Measurements from ENCODE around the gene ZNF550.

The ZNF550 gene

DNA sequence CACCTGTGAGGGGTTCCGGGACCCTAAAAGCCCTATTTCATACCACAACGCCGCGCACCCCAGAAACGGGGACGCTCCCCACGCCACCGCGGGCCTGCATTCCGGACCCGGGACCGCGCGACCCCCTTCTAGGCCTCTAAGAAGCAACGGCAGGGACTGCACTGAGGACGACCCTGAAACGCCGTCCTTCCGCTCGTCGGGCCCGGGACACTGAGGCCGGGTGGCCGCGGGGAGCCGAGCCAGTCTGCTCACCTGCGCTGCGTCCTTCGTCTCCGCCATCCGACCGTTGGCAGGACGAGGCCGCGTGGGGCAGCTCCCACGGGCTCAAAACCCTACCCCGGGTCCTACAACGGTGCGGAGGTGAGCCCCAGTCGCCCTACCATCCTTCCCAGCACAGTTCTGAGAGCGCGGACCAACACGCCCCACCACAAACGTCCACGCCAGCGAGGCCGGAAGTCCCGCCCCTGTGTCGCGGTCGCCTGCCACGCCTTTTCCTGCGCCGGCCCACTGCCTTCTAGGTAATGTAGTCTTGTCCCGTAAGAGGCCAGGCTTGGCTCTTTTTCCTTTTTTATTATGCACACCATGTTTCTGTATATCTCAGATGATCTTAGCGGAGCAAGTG, at the start of gene ZNF550:
Gene ZNF550 (minus strand): TSS at position 460 of the 622 bp plus-strand sequence. CDS start 181 bp downstream, at position 279.
- peak; percentile 77 for DNase-seq (ENCODE audit: low spot score)

DNA sequence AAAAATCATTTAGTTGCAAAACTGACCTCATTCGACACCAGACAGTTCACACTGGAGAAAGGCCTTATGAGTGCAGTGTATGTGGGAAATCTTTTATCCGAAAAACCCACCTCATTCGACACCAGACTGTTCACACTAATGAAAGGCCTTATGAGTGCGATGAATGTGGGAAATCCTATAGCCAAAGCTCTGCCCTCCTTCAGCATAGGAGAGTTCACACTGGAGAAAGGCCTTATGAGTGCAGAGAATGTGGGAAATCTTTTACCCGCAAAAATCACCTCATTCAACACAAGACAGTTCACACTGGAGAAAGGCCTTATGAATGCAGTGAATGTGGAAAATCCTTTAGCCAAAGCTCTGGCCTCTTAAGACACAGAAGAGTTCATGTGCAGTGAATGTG, 47.3 kb upstream of the ZNF550 start:
- DNase-seq (ENCODE audit: low spot score) = no peak

DNA sequence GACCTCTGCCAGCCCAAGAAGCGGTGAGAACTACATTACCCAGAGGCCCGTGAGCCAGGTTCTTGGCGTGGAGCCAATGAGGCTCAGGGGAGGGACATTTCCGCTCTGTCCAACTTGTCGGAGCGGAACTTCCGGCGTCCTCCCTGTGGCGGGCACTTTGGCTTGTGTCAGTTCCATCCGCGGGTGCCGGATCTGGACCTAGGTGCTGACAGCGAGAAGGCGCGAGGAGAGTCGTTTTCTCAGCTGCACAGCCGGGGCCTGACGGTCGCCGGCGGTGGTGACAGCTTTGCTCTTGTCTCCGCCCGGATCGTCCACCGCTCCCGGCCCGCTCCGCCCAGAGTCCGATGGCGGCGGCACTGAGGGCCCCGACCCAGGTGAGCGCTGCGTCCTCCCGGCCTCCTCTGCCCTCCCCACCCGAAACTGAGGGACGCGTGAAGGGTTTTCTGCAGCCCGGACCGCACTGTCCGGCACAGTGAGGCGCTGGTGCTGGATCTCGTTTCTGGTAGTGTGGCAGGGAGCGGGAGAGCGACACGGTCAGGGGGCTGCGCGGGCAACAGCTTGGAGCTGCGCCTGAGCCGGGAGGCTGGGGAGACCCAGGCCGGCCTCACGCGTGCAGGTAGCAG, 40.2 kb upstream of the ZNF550 start, which contains the start of gene ZNF530:
Gene ZNF530 (plus strand): TSS at position 125 of the 623 bp plus-strand sequence. CDS start 4,461 bp downstream, outside the sequence.
- DNase-seq (ENCODE audit: low spot score) = peak; percentile 87

DNA sequence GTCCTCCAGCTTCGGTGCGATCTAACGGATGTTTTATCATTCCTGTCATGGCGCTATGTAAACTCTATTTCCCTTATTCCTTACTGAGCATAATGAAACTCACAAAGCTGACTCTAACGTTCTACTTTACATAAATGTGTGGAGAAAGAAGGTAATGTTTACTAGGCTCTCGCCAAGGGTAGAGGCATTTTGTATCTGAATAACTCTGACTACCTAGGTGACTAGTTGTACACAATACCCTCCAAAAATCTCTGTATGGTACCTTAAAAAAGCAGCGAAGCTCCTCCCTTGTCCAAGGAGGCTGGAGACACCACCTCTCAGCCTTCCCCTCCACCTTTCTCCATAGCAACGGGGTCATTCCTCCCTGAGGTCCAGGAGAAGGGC, 39.7 kb upstream of the ZNF550 start:
- DNase-seq (ENCODE audit: low spot score) = no peak

DNA sequence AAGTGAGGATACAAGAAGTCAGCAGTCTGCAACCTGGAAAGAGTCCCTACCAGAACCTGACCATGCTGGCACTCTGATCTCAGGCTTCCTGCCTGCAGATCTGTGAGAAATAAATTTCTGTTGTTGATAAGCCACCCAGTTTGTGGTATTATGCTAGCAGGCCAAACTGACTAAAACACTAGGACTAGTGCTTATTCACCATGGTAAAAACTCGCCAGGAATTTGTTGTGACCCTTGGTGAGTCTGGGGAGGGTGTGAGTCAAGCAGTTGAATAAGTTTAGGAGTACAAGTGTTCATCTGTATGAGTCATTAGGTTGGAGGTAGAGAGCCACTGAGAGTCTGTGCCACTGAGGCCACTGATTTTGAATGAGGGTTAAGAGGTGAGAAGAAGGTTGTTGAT, 27.9 kb upstream of the ZNF550 start:
- DNase-seq (ENCODE audit: low spot score) = no peak

DNA sequence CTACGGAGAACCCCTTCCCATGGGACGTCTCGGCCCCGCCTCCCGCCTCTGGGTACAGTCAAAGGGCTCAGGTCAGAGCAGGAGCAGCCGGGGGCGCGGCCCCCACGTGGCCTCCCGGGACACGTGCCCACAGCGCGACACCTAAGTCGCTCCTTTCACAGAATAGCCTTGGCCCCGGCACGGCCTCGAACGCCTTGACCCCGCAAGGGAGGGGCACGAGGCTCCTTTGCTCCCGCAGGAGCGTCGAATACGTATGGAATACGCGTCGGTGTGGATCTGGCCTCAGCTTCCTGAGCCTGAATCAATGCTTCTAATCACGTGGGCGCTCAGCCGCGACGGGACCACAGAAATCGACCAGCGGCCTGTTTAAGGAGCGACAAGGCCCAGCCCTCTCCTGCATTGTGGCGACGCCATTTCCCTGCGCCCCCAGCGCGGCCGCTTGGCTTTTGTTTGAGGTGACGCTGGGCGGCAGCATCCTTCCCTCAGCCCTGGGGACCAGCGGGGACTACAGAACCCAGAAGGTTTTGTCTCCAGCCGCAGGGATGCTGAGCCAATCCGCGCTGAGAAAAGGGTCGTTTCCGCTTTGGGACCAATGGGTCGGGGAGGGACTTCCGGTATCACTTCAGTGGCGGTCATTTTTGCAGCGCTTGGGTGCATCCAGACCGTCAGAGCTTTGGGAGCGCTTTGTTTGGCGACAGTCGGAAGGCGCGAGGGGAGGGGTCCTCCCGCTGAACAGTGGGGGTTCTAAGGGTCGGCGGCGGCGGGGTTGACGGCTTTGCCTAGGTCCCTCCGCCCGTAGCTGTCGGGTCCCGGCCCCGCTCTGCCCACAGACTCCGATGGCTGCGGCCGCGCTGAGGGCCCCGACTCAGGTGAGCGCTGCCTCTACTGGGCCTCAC, 24.1 kb upstream of the ZNF550 start, which contains the start of gene ZIK1:
Gene ZIK1 (plus strand): TSS at position 625 of the 896 bp plus-strand sequence. CDS start 212 bp downstream, at position 837.
- peak; percentile 95 for DNase-seq (ENCODE audit: low spot score)

DNA sequence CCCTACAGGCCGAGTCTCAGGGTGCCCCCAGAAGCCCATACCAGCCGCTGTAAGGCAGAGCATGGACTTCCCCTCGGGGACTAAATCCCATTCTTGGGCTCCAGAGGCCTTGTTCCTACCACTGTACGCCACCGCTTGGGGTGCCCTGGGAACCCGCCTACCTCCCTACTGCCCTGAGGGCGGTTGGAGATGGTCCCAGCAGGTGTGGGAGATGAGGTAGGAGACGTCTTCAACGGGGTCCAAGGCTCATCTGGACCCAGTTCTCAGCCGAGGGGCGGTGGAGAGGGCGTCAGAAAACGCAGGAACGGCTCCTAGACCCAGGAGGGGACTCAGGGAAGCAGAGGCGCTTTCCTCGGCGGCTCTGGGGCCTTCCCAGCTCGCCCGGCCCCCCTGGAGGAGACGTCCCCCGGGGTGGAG, 23.4 kb upstream of the ZNF550 start:
- DNase-seq (ENCODE audit: low spot score) = no peak

DNA sequence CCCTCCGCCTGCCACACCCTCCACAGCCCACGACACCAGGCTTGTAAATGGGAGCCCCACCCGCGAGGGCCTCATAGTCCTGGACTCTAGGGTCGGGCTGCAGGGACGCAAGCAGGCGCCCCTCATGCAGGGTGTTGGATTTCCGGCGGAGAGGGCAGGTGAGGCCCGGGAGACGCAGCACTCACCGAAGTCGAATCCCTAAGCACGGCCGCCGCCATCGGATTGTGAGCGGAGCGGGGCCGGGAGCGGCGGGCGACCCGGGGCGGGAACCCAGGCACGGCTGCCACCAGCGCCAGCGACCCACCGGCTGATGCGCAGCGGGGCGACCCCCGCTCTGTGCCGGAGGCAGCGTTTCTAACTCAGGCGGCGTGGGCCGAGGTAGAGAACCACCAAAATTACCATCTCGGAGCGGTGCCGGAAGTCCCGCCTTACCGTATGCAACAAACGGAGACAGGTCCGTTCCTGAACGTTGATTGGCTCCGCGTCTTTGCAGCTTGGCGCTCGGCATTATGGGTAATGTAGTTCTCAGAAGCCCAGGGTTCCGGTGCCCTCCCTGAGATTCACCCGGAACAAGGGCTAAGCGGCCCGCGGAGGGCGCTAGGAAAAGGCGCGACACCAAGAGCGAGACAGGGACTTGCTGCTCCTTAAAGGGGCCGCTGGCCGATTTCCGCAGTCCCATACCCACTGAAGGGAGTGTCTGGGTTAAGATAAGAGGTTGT, 19.0 kb upstream of the ZNF550 start, which contains the start of gene ZNF416:
Gene ZNF416 (minus strand): TSS at position 425 of the 719 bp plus-strand sequence. CDS start 207 bp downstream, at position 218.
- peak; percentile 98 for DNase-seq (ENCODE audit: low spot score)

DNA sequence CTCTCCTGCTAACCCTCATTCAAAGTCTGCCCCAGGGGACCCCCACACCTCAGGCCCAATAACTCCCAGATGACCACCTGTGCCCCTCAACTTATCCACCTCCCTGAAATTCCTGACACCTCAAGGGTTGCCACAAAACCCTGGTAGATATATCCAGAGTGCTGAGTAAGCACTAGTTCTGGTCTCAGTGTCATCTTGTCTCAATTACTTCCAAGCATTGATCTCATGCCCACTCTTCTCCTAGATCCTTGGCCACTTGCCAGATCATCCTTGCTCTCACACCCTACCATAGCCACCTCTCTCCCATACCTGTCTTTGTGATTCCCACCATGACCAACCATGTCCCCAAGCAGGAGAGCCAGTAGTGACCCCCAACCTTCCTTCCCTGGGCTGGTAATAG, 17.0 kb upstream of the ZNF550 start:
- DNase-seq (ENCODE audit: low spot score) = no peak

DNA sequence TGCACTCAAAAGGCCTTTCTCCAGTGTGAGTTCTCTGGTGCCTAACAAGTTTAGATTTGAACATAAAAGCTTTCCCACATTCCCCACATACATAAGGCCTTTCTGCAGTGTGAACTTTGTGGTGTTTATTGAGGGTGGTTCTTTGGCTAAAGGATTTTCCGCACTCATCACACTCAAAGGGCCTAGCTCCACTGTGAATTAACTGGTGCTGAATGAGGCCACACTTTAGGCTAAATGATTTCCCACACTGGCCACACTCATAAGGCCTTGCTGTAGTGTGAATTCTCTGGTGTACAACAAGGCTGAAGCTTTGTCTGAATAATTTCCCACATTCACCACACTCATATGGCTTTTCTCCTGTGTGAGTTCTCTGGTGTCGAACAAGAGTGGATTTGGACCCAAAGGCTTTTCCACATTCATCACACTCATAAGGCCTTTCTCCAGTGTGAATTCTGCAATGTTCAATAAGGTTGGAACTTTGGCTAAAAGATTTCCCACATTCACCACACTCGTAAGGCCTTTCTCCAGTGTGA, 12.8 kb upstream of the ZNF550 start:
- no peak for DNase-seq (ENCODE audit: low spot score)

DNA sequence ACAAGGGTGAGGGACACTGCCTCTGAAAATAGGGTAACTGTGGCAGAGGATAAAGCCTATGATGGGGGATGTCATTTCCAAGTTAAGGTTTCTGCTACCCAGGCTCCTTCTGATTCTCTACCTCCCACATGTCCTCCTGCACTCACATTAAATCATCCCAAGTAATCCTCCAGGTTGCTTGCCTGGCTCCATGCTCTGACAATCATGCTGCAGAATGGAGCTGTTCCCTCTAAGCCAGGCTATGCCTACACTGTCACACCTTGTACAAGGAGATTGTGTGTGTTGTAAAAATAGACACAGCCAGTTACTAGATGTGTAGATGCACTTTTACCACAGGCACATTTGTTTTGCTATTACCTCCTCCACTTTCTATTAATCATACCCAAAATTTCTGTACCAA, 11.0 kb upstream of the ZNF550 start:
- DNase-seq (ENCODE audit: low spot score) = no peak

DNA sequence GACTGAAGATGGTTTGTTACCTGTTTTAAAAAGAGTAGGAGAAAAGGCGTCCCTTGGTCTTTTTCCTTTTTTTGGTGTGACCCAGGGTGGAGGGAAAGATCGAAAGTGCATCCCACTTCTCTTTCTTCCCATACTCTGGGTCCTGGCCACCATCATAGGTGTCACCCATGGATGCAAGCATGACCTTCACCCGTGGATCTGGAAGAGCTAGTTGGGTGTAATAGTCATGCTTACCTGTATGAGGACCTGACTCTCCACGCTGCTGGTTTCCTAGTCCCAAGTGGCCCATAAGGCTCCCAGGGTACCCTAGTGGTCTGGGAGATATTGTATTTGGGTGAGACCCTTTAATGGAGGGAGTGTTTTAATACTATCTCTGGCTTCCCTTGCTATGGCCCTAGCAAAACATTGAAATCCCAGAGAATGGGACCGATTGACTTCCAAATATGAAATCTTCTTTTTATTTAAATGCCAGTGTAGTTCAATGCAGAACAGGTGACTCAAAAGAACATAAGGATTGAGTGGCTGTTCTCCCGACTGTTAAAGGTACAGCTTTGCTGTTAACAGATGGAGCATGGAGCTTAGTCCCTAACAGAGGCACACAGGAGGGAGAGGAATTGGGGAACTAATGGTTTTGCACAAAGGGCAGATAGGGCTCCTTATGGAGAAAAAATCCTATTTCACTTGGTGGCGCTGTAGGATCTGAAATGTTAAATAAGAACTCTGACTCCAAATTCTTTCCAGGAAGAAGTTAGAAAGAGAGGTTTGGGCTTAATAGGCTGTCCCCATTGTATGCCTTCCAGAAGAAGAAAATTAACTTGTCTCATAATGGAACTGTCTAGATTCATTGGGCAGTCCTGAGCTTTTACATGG, 7.0 kb upstream of the ZNF550 start:
- no peak for DNase-seq (ENCODE audit: low spot score)

DNA sequence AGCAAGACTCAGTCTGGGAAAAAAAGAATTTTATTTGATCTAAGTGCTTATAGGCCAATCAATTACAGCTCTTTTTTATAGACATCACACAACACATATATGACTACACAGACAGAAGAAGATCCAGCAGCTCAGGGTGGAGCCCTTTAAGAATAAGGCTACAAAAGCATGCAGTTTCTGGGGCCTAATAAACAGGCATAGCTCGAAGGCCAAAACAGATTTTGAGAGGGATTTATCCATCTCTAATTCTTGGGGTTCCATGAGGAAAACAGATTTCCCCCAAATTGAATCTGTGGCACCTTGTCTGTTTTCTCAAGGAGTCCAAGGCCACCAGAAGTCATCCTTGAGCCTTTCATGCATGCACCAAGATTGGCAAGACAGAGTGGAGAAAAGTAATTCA, 3.9 kb upstream of the ZNF550 start:
- no peak for DNase-seq (ENCODE audit: low spot score)

DNA sequence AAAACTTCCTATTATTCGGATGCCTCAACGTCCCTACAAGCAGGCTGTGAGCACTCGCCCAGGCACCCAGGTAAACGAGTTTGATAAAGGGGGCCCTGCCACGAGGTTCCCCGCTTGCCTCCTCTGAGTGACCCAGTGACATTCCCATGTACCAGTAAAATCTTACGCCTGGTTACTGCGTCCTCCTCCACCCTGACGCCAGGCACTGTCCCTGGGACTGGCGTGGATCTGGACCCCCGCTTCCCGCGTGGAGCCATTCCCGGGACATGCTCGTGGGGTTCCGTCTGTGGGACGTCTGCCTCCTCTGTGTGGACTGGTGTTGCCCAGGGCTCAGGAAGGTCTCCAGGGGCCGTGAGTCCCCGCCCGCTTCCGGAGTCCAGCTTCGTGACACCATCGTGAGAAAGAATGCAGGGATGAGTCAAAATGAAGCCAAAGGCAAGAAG, 407 bp upstream of the ZNF550 start:
- DNase-seq (ENCODE audit: low spot score) = no peak

DNA sequence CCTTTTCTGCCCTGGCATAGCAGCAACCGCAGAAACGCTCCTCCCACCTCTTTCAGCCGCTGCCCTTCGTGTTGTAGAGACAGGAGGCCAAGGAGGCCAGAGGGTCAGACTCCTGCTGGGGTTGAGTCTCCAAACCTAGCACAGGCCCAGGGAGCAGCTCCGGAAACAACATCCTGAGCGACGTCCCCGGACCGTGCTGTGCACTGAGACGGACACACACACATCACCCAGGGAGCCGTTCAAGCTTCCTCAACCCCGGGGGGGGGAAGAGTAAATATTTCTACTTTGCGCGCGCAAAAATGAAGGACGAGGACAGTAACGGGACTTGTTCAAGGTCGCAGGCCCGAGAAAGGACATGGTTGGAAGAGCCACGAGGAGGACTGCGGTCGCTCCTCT, 657 bp downstream of the ZNF550 start:
- no peak for DNase-seq (ENCODE audit: low spot score)

DNA sequence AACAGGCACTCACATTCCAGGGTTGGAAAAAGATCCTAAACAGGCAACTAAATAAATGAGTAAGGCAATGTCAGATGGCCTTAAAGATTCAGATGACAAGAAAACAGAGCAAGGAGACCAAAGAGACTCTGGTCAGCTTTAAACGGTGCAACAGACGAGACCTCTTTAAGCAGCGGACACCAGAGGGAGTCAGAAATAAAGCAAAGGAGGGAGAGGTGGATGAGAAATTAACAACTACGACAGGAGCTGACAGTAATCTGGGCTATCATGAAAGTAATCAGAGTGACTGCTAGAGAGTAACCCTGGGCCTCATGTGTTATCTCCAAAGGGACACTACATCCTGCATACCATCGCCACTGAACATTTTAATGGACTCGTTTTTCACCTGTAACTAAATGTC, 1.1 kb downstream of the ZNF550 start:
- DNase-seq (ENCODE audit: low spot score) = no peak

DNA sequence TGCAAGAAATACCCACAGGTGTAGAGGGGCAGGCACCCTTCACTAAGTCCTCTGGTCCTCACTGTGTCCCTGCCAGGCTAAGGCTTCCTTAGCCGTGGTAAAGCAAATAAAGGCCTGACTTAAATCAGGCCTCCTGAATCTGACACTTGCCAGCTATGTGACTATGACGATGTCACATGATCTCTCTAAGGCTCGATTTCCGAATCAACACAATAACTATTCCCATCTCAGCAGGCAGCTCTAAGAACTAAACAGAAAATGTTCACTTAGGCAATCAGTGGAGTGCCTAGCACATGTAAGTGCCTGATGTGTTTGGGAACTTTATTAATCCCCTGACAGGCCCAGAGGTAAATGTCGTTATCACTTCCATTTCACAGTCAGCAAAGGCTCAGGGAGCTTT, 2.0 kb downstream of the ZNF550 start:
- DNase-seq (ENCODE audit: low spot score) = no peak

DNA sequence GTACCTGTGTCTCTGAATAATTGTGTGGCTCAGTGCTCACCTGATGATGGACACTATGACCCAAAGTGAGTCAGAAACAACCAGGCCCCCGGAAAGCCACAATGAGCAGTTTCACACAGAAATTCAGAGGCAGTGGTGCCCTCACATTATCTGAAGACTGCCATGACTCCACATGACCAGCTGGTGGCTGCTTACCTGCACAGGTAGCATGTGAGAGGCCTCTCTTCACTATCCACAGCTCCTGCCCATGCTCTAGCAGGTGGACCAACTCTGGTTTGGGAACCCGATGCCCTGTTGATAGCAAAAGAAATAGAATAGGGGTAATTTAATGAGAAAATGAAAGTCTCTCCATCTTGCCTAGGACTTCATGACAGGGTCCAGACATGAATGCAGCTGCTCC, 7.2 kb downstream of the ZNF550 start:
- DNase-seq (ENCODE audit: low spot score) = no peak

DNA sequence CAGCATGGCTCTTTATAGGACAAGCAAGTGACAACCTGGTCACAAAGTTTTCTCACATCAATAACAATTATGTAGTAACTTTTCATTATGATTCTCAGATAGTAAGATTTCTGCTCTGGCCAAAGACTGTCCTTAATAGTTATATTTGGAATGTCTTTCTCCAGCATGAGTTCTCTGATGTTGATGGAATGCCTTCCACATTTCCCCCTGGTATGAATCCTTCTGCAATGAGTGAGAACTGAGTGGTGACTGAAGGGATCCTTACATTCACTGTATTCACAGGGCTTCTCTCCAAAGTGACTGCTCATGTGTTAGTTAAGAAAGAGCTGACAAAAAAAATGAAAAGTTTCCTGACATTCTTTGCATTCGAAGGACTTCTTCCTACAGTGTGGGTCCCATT, 13.2 kb downstream of the ZNF550 start:
- no peak for DNase-seq (ENCODE audit: low spot score)

DNA sequence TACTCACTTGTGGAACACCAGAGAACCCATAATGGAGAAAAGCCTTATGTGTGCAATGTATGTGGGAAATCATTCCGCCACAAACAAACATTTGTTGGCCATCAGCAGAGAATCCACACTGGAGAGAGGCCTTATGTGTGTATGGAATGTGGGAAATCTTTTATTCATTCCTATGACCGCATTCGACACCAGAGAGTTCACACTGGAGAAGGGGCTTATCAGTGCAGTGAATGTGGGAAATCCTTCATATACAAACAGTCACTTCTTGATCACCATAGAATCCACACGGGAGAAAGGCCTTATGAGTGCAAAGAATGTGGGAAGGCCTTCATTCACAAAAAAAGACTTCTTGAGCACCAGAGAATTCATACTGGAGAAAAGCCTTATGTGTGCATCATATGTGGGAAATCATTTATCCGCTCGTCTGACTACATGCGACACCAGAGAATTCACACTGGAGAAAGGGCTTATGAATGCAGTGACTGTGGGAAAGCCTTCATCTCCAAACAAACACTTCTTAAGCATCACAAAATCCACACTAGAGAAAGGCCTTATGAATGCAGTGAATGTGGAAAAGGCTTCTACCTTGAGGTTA, 21.6 kb downstream of the ZNF550 start:
- DNase-seq (ENCODE audit: low spot score) = no peak
